Tibial artery (tissue), 4 donors: ENCODE data around the gene MAGI2.

Experiments
- DNase-seq, 2 donors: peaks; one replicate each; pipeline ENCODE4 v3.0.0-alpha.2; 2019
- H3K27ac ChIP-seq, 2 donors: fragments of 200-600 bp; sonication (generic) in 1 of 2; 1 replicate in 1 of 2; 2 replicates in 1 of 2; pipeline ENCODE4 v1.5.1; 2018 to 2019; ENCODE audit warnings: mild to moderate bottlenecking in 1 of 2
- H3K27me3 ChIP-seq, 2 donors: fragments of 200-600 bp; sonication (generic) in 1 of 2; one replicate each; pipeline versions ENCODE4 v1.5.1 to v1.6.0; 2016 to 2019
- H3K36me3 ChIP-seq, 3 donors: fragments of 200-600 bp; sonication (generic) in 2 of 3; one replicate each; pipeline ENCODE4 v1.5.1; 2016 to 2019; ENCODE audit warnings: mild to moderate bottlenecking in 2 of 3
- H3K4me1 ChIP-seq, 4 donors: fragments of 200-600 bp; sonication (generic) in 2 of 4; 1 replicate in 3 of 4; 2 replicates in 1 of 4; pipeline ENCODE4 v1.5.1; 2016 to 2019
- H3K4me3 ChIP-seq, 2 donors: fragments of 200-600 bp; sonication (generic) in 1 of 2; 1 replicate in 1 of 2; 2 replicates in 1 of 2; pipeline ENCODE4 v1.5.1; 2018 to 2019; ENCODE audit warnings: mild to moderate bottlenecking in 2 of 2
- H3K9me3 ChIP-seq, 3 donors: fragments of 200-600 bp; sonication (generic) in 1 of 3; one replicate each; pipeline ENCODE4 v1.5.1; 2016 to 2019
- CTCF ChIP-seq, 2 experiments: fragments of 200-600 bp in 1 of 2; fragments of 450-650 bp in 1 of 2; IDR thresholded peaks; one replicate each; pipeline ENCODE4 v1.5.1; 2017 to 2019; ENCODE audit warnings: antibody characterized with exemption in 2 of 2, mild to moderate bottlenecking in 1 of 2, moderate library complexity in 1 of 2
- intact Hi-C: fragments of 100-400 bp; cut with DNase I; formaldehyde crosslinking; loops from one replicate; pipeline ENCODE4 v1.15.0; 2023; ENCODE audit warnings: low total_unique reads

The MAGI2 gene

DNA sequence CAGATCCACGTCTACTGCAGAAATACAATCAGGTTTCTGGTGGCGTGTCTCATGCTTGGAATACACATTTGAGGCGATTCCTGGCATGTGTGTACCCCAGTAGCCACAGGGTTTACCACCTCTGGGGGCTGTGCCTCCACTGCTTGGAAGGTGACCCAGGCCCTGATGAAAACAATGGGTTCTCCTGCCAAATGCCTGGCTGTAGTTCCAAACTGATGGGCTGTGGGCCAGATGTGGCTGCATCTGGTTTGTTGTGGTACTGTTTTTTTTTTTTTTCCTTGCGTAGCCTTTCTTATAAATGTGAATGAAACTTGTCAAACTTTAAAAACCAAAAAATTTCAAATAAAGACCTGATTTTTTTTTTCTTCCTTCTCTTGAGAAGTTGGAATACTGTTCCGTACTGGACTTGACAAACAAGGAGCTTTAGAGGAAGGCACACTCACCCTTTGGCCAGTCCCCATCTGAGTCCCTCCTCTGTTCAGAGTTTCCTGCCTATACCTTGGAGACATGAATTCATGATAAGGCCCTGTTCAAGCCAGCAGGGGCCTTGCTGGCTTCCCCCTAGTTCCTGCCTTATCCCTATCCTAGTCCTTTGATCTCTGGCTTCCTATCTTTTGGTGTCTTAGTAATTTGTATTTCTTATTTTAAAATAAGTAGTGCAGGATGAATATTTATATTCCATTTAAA, 1437.8 kb downstream of the MAGI2 start:
- no peak for DNase-seq
- TF ChIP-seq CTCF (IDR thresholded peaks at IDR 0.05) = no peak
- Histone ChIP-seq H3K27me3 (no peaks in the 10 kb centered on the region), H3K27ac (no peak overlapping the region), H3K4me3 (no peak overlapping the region), H3K36me3 (no peaks in the 10 kb centered on the region), H3K4me1 (peaks cover 0 to 30% (median 12%) of the 10 kb centered on the region in 4 donors), H3K9me3 (no peaks in the 10 kb centered on the region)
- intact Hi-C loops = loop anchor here (5.0 kb wide), 1 partner anchor 213 kb away; no protein-coding TSS in a partner anchor

- no peak overlapping the region for H3K4me3 ChIP-seq
- intact Hi-C loops = no loop called here
- H3K4me1 ChIP-seq = peaks cover 0 to 30% (median 10%) of the 10 kb centered on the region in 4 donors
- no peaks in the 10 kb centered on the region for H3K9me3 ChIP-seq
- DNase-seq = no peak
- no peak for TF ChIP-seq CTCF (IDR thresholded peaks at IDR 0.05)
- no peaks in the 10 kb centered on the region for H3K27me3 ChIP-seq
- no peak overlapping the region for H3K27ac ChIP-seq
- no peaks in the 10 kb centered on the region for H3K36me3 ChIP-seq
Observed at GRCh38 chr7:78014401-78014800, 1439.1 kb downstream of the MAGI2 start.

DNA sequence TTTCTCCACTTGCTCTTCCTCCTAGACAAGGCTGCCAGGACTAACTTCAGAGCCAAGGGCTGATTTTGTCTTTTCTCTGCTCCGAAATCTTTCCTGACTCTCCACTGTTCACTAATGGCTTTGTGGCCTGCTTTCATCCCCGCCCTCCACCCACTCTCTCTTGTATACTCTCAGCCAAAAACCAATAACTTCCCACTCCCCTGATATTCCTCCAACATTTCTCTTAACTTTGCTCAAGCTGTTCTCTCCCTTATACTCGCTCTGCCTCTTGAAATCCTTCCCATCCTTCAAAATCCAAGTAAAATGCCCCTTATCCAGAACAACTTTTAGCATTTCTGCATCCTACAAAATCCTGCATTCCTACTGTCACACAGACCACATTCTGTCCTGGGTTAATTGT, 1440.1 kb downstream of the MAGI2 start:
- DNase-seq = no peak
- Histone ChIP-seq H3K9me3 (no peaks in the 10 kb centered on the region), H3K4me3 (no peak overlapping the region), H3K27ac (no peak overlapping the region), H3K36me3 (no peaks in the 10 kb centered on the region), H3K4me1 (peaks cover 0 to 23% (median 8%) of the 10 kb centered on the region in 4 donors), H3K27me3 (no peaks in the 10 kb centered on the region)
- intact Hi-C loops = no loop called here
- TF ChIP-seq CTCF (IDR thresholded peaks at IDR 0.05) = no peak

DNA sequence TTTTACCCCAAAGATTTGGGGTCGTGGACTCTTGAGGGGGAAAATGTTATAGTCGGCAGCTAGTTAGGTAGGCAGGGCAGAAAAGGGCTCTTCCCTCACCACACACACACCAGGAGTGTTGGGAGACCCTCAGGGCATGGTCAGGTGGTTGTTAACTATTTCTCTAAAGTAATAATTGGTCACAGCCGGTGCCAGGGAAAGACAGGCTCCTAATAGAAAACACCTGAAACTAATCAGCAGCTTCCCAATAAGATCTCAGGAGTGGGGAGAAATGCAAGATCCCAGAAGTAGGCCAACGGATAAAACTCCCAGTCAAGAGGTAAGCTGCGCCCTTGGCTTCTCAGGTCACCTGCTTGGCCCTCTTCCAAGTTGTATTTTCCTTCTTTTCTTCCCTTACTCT, 1441.8 kb downstream of the MAGI2 start:
- H3K4me3 ChIP-seq = no peak overlapping the region
- H3K36me3 ChIP-seq = no peaks in the 10 kb centered on the region
- TF ChIP-seq CTCF (IDR thresholded peaks at IDR 0.05) = no peak
- peaks cover 0 to 8% (median 0%) of the 10 kb centered on the region in 4 donors for H3K4me1 ChIP-seq
- no peak for DNase-seq
- no peaks in the 10 kb centered on the region for H3K9me3 ChIP-seq
- intact Hi-C loops = no loop called here
- no peak overlapping the region for H3K27ac ChIP-seq
- no peaks in the 10 kb centered on the region for H3K27me3 ChIP-seq

GRCh38 chr7:78007231-78007630, 1446.2 kb downstream of the MAGI2 start:
- intact Hi-C loops = no loop called here

More at GRCh38 chr7:78007231-78007630, 1446.2 kb downstream of the MAGI2 start:
- Histone ChIP-seq H3K9me3 (no peaks in the 10 kb centered on the region), H3K4me1 (peaks cover 0 to 11% (median 3%) of the 10 kb centered on the region in 4 donors), H3K27me3 (no peaks in the 10 kb centered on the region), H3K4me3 (no peak overlapping the region), H3K36me3 (no peaks in the 10 kb centered on the region), H3K27ac (no peak overlapping the region)
- no peak for TF ChIP-seq CTCF (IDR thresholded peaks at IDR 0.05)
- DNase-seq = no peak
